ENCODE data around the gene GPR180. TPM values are rescaled to one million over a fixed set of nuclear protein-coding genes. Genes with fewer than 3 reads are reported as not detected.
A peak's percentile ranks its signal among the peaks of the same experiment; 100 is the strongest.

Gene GPR180
- total RNA-seq, 1 donor from 2014 or later = 6.5 TPM

- Mint-ChIP-seq H3K4me3 (ENCODE audit: unreplicated experiment) (no peak overlapping the region), H3K27ac (ENCODE audit: unreplicated experiment) (no peak overlapping the region), H3K36me3 (ENCODE audit: unreplicated experiment) (peaks cover 58% of the 10 kb centered on the region), H3K27me3 (ENCODE audit: unreplicated experiment) (no peaks in the 10 kb centered on the region), H3K9me3 (ENCODE audit: unreplicated experiment) (peaks cover 6% of the 10 kb centered on the region), H3K4me1 (ENCODE audit: unreplicated experiment) (no peaks in the 10 kb centered on the region)
- no peak for TF ChIP-seq CTCF (IDR thresholded peaks at IDR 0.05)
- DNase-seq (ENCODE audit: extremely low spot score, unreplicated experiment) = no peak
Measured at GRCh38 chr13:94583926-94584325, 17.7 kb upstream of the GPR180 start.

GRCh38 chr13:94585543-94586101 lies 16.0 kb upstream of the GPR180 start:
- H3K36me3 Mint-ChIP-seq (ENCODE audit: unreplicated experiment) = peaks cover 52% of the 10 kb centered on the region
- DNase-seq (ENCODE audit: extremely low spot score, unreplicated experiment) = no peak
- peaks cover 6% of the 10 kb centered on the region for H3K9me3 Mint-ChIP-seq (ENCODE audit: unreplicated experiment)
- no peak overlapping the region for H3K4me3 Mint-ChIP-seq (ENCODE audit: unreplicated experiment)
- no peak overlapping the region for H3K27ac Mint-ChIP-seq (ENCODE audit: unreplicated experiment)
- no peaks in the 10 kb centered on the region for H3K27me3 Mint-ChIP-seq (ENCODE audit: unreplicated experiment)
- no peak for TF ChIP-seq CTCF (IDR thresholded peaks at IDR 0.05)
- no peaks in the 10 kb centered on the region for H3K4me1 Mint-ChIP-seq (ENCODE audit: unreplicated experiment)

DNA sequence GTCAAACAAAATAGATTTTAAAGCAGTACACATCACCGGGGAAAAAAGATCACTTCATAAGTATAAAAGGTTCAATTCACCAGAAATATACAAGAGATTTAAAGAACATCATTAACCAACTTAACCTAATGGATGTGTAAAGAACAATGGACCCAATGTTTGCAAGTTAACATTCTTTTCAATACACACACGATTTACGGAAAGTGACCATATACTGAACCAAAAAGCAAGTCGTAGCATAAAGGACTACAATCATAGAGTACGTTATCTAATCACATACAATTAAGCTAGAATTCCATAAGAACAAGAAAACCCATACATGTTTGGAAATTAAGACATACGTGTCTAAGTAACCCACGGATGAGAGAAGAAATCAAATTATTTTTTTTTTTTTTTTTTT lies 15.3 kb upstream of the GPR180 start:
- TF ChIP-seq CTCF (IDR thresholded peaks at IDR 0.05) = no peak
- Mint-ChIP-seq H3K27ac (ENCODE audit: unreplicated experiment) (no peak overlapping the region), H3K36me3 (ENCODE audit: unreplicated experiment) (peaks cover 47% of the 10 kb centered on the region), H3K9me3 (ENCODE audit: unreplicated experiment) (peaks cover 6% of the 10 kb centered on the region), H3K4me3 (ENCODE audit: unreplicated experiment) (no peak overlapping the region), H3K4me1 (ENCODE audit: unreplicated experiment) (no peaks in the 10 kb centered on the region), H3K27me3 (ENCODE audit: unreplicated experiment) (no peaks in the 10 kb centered on the region)
- no peak for DNase-seq (ENCODE audit: extremely low spot score, unreplicated experiment)

DNA sequence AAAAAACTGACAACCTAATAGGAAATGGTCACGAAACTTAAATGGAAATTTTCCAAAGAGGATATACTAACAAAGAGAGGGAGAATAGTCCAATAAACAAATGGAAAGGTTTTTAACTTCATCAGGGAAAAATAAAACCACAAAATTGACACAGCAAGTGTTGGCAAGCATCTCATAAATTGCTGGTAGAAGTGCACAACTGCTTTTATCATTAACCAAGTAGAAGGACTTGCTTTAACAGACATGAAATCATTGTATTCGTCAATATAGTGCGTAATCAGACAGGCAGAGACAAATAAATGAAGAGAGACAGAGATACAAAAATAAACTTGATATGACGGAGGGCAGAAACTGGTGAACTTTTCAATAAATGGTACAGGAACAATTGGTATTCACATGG lies 13.1 kb upstream of the GPR180 start:
- no peak for DNase-seq (ENCODE audit: extremely low spot score, unreplicated experiment)
- no peak overlapping the region for H3K4me3 Mint-ChIP-seq (ENCODE audit: unreplicated experiment)
- TF ChIP-seq CTCF (IDR thresholded peaks at IDR 0.05) = no peak
- H3K4me1 Mint-ChIP-seq (ENCODE audit: unreplicated experiment) = peaks cover 2% of the 10 kb centered on the region
- H3K27ac Mint-ChIP-seq (ENCODE audit: unreplicated experiment) = peak overlapping the region; percentile 0
- H3K9me3 Mint-ChIP-seq (ENCODE audit: unreplicated experiment) = peaks cover 6% of the 10 kb centered on the region
- H3K36me3 Mint-ChIP-seq (ENCODE audit: unreplicated experiment) = peaks cover 38% of the 10 kb centered on the region
- no peaks in the 10 kb centered on the region for H3K27me3 Mint-ChIP-seq (ENCODE audit: unreplicated experiment)

GRCh38 chr13:94590744-94591143 lies 10.9 kb upstream of the GPR180 start:
- Mint-ChIP-seq H3K4me3 (ENCODE audit: unreplicated experiment) (no peak overlapping the region), H3K27ac (ENCODE audit: unreplicated experiment) (no peak overlapping the region), H3K4me1 (ENCODE audit: unreplicated experiment) (peaks cover 19% of the 10 kb centered on the region), H3K27me3 (ENCODE audit: unreplicated experiment) (no peaks in the 10 kb centered on the region), H3K36me3 (ENCODE audit: unreplicated experiment) (peaks cover 22% of the 10 kb centered on the region), H3K9me3 (ENCODE audit: unreplicated experiment) (no peaks in the 10 kb centered on the region)
- TF ChIP-seq CTCF (IDR thresholded peaks at IDR 0.05) = no peak
- no peak for DNase-seq (ENCODE audit: extremely low spot score, unreplicated experiment)
